ENCODE data around the gene STAC. TPM values are rescaled to one million over a fixed set of nuclear protein-coding genes. Genes with fewer than 3 reads are reported as not detected.

STAC gene, protein sequence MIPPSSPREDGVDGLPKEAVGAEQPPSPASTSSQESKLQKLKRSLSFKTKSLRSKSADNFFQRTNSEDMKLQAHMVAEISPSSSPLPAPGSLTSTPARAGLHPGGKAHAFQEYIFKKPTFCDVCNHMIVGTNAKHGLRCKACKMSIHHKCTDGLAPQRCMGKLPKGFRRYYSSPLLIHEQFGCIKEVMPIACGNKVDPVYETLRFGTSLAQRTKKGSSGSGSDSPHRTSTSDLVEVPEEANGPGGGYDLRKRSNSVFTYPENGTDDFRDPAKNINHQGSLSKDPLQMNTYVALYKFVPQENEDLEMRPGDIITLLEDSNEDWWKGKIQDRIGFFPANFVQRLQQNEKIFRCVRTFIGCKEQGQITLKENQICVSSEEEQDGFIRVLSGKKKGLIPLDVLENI
- polyA plus RNA-seq (ENCODE audit: low read depth in 6 of 6): not detected

DNA sequence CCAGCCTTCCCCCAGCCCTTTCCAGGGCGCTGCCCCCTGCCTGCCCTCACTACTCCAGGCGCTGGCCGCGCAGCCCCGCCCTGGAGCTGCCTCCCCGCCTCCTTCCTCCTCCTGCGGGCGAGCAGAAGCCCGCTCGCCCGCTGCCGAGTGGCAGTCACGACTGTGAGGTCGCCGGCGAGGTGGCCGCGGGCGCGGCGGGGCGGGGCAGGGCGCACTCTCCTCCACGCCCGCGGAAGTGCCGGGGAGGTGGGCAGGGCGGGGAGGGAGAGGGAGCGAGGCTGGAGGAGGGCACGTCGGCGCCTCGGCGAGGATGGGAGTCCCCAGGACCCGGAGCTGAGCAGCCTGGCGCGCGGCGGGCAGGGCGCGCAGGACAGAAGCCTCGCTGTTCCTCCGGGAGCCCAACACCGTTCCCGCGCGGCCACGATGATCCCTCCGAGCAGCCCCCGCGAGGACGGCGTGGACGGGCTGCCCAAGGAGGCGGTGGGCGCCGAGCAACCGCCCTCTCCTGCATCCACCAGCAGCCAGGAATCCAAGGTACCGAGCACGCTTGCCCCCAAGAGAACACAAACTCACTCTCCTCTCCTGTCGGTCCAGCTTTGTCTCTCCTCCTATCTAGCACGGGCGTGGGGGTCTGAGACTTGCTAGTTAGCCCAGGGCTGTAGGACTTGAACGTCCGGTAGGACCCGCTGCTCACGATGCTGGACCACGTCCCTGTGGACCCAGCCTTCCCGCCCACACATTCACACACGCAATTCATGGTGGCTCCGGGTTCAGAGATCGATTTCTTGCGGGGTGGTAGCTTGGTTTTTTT, at the start of gene STAC:
Gene STAC, plus strand, starts transcription at position 284 of the 811 bp plus-strand sequence. Its CDS starts 140 bp downstream, at position 424.
- no peak within 1 kb of the TSS for H3K27ac Mint-ChIP-seq
- no peak for DNase-seq
- no peak for ATAC-seq (ENCODE audit: low read depth in 2 of 2)
- peak within 1 kb of the TSS in 7 of 8 donors; percentile 34 to 65 (median 45) for H3K4me3 Mint-ChIP-seq
- H3K36me3 Mint-ChIP-seq: no peaks in the 10 kb centered on the region
- no peaks in the 10 kb centered on the region for H3K9me3 Mint-ChIP-seq
- peaks cover 4 to 8% (median 8%) of the 10 kb centered on the region in 3 donors for H3K4me1 Mint-ChIP-seq
- H3K27me3 Mint-ChIP-seq: peaks cover 33 to 44% (median 35%) of the 10 kb centered on the region in 3 donors

DNA sequence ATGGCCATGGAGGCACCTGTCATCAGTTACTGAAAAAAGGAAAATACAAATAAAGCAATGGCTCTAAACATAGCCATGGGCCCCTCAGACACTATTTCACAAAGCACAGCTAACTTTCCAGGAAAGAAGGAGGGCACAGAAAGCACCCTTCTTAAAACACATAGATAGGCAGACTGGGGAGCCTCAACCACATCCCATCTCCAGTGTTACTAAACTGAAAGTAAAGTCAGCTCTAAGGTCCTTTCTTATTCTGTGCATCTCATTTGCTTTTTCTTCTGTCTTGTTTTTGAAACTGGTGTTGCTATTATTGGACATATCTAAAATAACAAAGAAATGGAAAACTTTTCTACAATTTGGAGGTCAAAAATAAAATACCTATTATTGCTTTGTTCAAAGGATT, 48.2 kb upstream of the STAC start:
- DNase-seq (no peak), ATAC-seq (ENCODE audit: low read depth in 2 of 2) (no peak)
- H3K27me3 Mint-ChIP-seq: no peaks in the 10 kb centered on the region
- H3K4me1 Mint-ChIP-seq: no peaks in the 10 kb centered on the region
- H3K9me3 Mint-ChIP-seq: peaks cover 0 to 9% (median 3%) of the 10 kb centered on the region in 7 donors
- no peak overlapping the region for H3K27ac Mint-ChIP-seq
- H3K36me3 Mint-ChIP-seq: no peaks in the 10 kb centered on the region
- H3K4me3 Mint-ChIP-seq: no peak overlapping the region

DNA sequence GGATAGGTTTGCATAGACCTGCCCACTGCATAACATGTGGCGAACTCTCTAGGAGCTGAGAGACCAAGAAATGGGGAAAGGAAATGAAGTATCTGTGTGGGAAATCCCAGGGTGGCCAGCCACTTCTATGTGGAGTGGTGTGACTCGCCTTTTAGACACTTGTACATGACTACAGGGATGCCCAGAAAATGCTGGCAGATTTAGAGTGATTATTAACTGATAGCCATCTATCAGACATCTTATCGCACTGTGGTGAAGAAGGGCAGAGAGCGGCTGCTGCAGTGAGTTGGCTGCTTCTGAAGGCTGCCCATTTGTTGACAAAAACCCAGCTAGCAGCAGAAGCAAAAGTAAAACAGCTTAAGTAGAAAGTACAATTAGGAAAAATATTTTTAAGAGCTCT, 18.1 kb upstream of the STAC start:
- Mint-ChIP-seq H3K27me3 (peaks cover 0 to 18% (median 11%) of the 10 kb centered on the region in 3 donors), H3K9me3 (peaks cover 0 to 17% (median 6%) of the 10 kb centered on the region in 7 donors), H3K27ac (no peak overlapping the region), H3K4me3 (no peak overlapping the region), H3K36me3 (no peaks in the 10 kb centered on the region), H3K4me1 (no peaks in the 10 kb centered on the region)
- ATAC-seq (ENCODE audit: low read depth in 2 of 2) (no peak), DNase-seq (no peak)

DNA sequence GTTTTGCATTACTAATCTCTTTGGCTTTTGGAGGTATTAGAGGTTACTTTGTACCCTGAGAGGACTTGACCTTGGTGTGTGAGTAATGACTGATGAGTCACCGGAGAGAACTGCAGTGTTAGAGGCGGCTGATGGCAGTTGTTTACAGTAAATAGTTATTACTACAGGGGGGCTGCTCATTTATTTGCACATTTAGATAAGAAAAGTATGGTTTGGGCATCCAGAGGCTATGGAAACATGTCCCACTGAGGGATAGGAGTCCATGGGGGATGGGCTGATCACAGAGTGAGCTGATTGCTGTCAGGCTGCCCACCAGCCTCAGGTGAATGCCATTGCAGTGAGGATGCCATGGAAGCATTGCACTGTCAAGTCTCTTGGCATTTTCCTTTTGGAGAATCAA, 17.3 kb upstream of the STAC start:
- no peak for ATAC-seq (ENCODE audit: low read depth in 2 of 2)
- Mint-ChIP-seq H3K36me3 (no peaks in the 10 kb centered on the region), H3K9me3 (peaks cover 0 to 17% (median 6%) of the 10 kb centered on the region in 7 donors), H3K27ac (no peak overlapping the region), H3K27me3 (peaks cover 0 to 21% (median 11%) of the 10 kb centered on the region in 3 donors), H3K4me3 (no peak overlapping the region), H3K4me1 (no peaks in the 10 kb centered on the region)
- no peak for DNase-seq

DNA sequence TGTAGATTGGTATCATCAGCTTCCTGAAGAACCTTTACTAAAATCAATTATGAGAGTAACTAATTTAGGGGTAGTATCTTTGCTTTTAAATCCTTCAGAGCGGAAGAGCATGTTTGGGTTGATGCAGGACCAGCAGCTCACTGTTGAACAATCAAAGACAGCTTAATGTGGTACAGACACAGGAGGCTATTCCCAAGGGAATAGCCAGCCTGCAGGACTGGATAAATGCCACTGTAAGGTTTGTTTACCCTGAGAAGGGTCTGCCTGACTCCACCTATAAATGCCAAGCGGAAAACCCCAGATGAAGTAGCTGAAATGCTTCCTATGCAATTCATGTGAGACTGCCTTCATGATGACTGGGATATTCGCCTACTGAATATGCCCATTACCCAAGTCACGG, 16.0 kb upstream of the STAC start:
- ATAC-seq (ENCODE audit: low read depth in 2 of 2) (no peak), DNase-seq (no peak)
- H3K27ac Mint-ChIP-seq: no peak overlapping the region
- H3K4me3 Mint-ChIP-seq: no peak overlapping the region
- no peaks in the 10 kb centered on the region for H3K4me1 Mint-ChIP-seq
- H3K36me3 Mint-ChIP-seq: no peaks in the 10 kb centered on the region
- H3K9me3 Mint-ChIP-seq: peaks cover 0 to 13% (median 4%) of the 10 kb centered on the region in 7 donors
- H3K27me3 Mint-ChIP-seq: peaks cover 0 to 23% (median 5%) of the 10 kb centered on the region in 3 donors

DNA sequence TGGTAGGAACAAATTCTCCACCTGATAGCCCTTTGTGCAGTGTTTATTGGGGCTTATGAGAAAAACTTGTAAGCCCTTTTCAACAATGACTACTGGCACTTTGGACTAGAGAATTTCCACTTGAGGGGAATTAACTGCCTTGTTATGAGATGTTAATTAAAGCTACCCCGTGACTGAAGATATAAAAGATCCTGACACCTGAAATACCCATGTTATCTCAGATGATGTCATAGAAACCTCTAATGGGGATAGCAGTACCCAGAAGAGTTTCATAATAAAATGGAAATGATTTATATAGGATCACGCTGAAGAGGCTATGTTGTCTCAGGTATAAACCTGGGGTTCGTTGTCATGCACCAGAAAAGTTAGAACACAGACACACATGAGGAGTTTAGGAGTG, 14.5 kb upstream of the STAC start:
- ATAC-seq (ENCODE audit: low read depth in 2 of 2): no peak
- peaks cover 0 to 17% (median 0%) of the 10 kb centered on the region in 3 donors for H3K27me3 Mint-ChIP-seq
- no peak for DNase-seq
- H3K4me3 Mint-ChIP-seq: no peak overlapping the region
- H3K36me3 Mint-ChIP-seq: no peaks in the 10 kb centered on the region
- no peaks in the 10 kb centered on the region for H3K4me1 Mint-ChIP-seq
- H3K27ac Mint-ChIP-seq: no peak overlapping the region
- H3K9me3 Mint-ChIP-seq: peaks cover 0 to 13% (median 0%) of the 10 kb centered on the region in 7 donors

DNA sequence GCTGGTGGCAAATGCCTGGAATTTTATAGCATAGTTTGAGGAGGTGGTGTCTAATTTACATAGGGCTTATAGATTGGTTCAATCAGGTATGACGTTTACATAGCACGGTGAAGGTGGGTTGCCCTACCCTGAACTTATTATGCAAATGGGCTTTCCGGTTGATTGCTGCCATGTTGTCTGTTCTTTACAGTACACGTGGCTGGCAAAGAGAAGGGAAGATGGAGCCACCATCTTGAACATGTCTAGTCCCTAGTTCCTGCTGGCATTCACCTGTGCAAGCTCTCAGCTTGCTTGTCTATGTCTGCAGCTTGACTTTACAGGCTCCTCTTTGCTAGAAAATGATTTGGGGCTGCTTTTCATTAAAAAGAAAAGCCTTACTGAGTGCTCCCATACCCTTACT, 14.0 kb upstream of the STAC start:
- H3K4me1 Mint-ChIP-seq: no peaks in the 10 kb centered on the region
- peaks cover 0 to 13% (median 0%) of the 10 kb centered on the region in 7 donors for H3K9me3 Mint-ChIP-seq
- H3K36me3 Mint-ChIP-seq: no peaks in the 10 kb centered on the region
- no peak overlapping the region for H3K4me3 Mint-ChIP-seq
- DNase-seq (no peak), ATAC-seq (ENCODE audit: low read depth in 2 of 2) (no peak)
- no peak overlapping the region for H3K27ac Mint-ChIP-seq
- H3K27me3 Mint-ChIP-seq: peaks cover 0 to 17% (median 0%) of the 10 kb centered on the region in 3 donors

DNA sequence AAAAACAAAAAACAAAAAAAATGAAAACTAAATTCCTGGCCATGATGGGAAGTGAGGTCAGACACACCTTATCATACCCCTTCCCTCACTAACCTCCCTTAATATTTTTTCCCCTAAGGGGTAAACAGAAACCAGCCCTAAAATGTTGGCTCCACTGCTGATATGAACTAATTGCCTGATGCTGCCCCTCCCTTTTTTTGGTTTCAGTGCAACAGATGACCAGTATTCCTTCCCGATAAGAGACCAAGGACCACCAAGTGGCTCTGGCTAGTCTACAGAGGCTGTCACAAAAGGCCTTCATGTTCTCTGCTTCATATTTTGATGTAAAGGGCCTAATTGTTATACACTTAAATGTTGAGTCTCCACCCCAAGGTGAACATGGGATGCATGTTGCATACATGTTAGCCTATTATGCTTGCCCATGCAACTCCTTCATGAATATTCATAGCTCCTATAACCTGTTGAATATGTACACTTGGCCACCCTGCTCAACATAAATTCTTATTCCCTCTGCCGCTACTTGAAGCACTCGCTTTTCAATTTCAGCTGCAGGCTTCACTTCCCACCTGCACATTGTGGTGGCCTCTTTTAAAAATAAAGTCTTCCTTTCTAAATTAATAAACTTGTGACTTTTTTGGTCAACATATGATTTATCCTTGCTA, 12.3 kb upstream of the STAC start:
- H3K27me3 Mint-ChIP-seq: peaks cover 0 to 14% (median 0%) of the 10 kb centered on the region in 3 donors

DNA sequence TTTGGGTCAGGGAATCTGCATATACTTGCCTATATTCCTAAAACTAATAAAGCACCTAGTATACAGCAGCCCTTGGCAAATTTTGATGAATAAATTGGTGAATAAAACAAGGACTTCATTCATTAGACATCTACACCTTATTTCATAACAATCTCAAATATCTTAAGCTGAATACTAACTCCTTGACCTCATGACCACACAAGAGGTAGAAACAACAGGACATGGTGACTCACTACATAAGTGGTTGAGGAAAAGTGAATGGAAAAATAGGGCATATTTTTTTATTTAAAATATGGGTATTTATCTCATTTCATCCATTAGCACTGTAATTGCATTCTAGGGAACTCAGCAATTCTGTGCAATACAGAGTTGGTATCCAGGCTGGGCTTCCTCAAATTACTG, 7.8 kb upstream of the STAC start:
- no peaks in the 10 kb centered on the region for H3K36me3 Mint-ChIP-seq
- ATAC-seq (ENCODE audit: low read depth in 2 of 2) (no peak), DNase-seq (no peak)
- peaks cover 0 to 11% (median 0%) of the 10 kb centered on the region in 3 donors for H3K27me3 Mint-ChIP-seq
- H3K4me1 Mint-ChIP-seq: no peaks in the 10 kb centered on the region
- no peak overlapping the region for H3K4me3 Mint-ChIP-seq
- H3K27ac Mint-ChIP-seq: no peak overlapping the region
- peaks cover 0 to 4% (median 0%) of the 10 kb centered on the region in 7 donors for H3K9me3 Mint-ChIP-seq

More for the DNA sequence above, 12.3 kb upstream of the STAC start:
- no peaks in the 10 kb centered on the region for H3K36me3 Mint-ChIP-seq
- H3K27ac Mint-ChIP-seq: peak overlapping the region in 1 of 6 donors; percentile 27
- peaks cover 0 to 8% (median 0%) of the 10 kb centered on the region in 7 donors for H3K9me3 Mint-ChIP-seq
- ATAC-seq (ENCODE audit: low read depth in 2 of 2) (no peak), DNase-seq (no peak)
- no peak overlapping the region for H3K4me3 Mint-ChIP-seq
- H3K4me1 Mint-ChIP-seq: no peaks in the 10 kb centered on the region

DNA sequence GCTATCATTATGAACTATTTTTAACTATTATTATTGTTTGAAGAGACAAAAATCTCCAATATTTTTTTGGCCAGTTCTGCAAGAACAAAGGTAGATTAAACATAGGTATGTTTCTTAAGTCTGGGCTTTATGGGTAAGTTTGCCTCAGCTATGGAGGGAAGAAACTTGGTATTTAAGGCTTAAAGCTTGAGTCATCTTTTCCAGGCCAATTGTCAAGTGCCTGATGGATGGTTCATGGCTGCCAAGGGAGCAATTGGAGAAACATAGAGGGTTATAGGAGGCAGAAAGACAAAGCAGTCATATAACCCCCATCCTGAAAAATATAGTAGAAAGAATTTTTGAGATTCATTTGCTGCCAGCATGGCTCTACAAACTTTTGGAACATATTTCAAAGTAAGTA, 7.2 kb upstream of the STAC start:
- no peak overlapping the region for H3K27ac Mint-ChIP-seq
- H3K27me3 Mint-ChIP-seq: peaks cover 4 to 8% (median 4%) of the 10 kb centered on the region in 3 donors
- H3K9me3 Mint-ChIP-seq: peaks cover 0 to 4% (median 0%) of the 10 kb centered on the region in 7 donors
- DNase-seq (no peak), ATAC-seq (ENCODE audit: low read depth in 2 of 2) (no peak)
- no peaks in the 10 kb centered on the region for H3K4me1 Mint-ChIP-seq
- no peaks in the 10 kb centered on the region for H3K36me3 Mint-ChIP-seq
- no peak overlapping the region for H3K4me3 Mint-ChIP-seq

DNA sequence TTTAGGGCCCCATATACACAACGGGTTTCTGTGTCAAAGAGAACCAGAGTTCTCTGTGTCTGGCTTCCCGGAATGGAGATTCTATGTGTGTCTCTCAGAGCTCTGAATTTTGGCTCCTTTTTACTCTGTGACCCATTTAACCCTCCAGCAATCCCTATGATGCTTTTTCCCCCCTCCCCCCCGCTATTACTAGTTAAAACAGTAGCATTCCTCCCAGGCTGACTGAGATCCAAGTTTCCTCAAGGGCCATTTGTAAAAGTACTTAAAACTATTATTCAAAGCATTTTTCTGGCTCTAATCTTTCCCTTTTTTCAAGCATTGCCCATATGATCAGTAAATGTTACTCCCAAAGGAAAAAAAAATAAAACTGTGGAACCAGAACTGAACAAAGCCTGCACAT, 6.6 kb upstream of the STAC start:
- H3K4me3 Mint-ChIP-seq: no peak overlapping the region

DNA sequence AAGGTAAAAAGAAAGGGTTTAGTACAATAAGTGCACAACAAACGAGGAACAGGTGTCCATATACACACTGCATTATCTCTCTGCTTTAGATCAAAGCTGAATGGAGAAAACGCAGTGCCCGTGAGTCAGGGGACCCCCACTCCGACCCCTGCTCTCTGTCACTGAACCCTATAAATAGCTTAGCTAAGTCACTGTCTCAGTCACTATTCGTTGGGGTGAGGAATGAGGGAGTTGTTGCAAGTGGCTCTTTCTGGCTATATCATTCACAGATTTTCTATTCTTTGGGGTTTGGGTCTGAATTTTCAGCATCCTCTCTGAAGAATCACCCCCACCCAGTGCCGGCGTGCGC, 458 bp upstream of the STAC start:
- Mint-ChIP-seq H3K9me3 (no peaks in the 10 kb centered on the region), H3K27me3 (peaks cover 33 to 44% (median 35%) of the 10 kb centered on the region in 3 donors), H3K4me1 (peaks cover 4 to 8% (median 8%) of the 10 kb centered on the region in 3 donors), H3K36me3 (no peaks in the 10 kb centered on the region), H3K4me3 (peak overlapping the region in 1 of 8 donors; percentile 22), H3K27ac (no peak overlapping the region)
- ATAC-seq (ENCODE audit: low read depth in 2 of 2): no peak
- DNase-seq: no peak

More for the DNA sequence above, 6.6 kb upstream of the STAC start:
- ATAC-seq (ENCODE audit: low read depth in 2 of 2) (no peak), DNase-seq (no peak)
- Mint-ChIP-seq H3K27ac (no peak overlapping the region), H3K36me3 (no peaks in the 10 kb centered on the region), H3K4me1 (no peaks in the 10 kb centered on the region), H3K9me3 (peaks cover 0 to 3% (median 0%) of the 10 kb centered on the region in 7 donors), H3K27me3 (peaks cover 6 to 9% (median 7%) of the 10 kb centered on the region in 3 donors)

DNA sequence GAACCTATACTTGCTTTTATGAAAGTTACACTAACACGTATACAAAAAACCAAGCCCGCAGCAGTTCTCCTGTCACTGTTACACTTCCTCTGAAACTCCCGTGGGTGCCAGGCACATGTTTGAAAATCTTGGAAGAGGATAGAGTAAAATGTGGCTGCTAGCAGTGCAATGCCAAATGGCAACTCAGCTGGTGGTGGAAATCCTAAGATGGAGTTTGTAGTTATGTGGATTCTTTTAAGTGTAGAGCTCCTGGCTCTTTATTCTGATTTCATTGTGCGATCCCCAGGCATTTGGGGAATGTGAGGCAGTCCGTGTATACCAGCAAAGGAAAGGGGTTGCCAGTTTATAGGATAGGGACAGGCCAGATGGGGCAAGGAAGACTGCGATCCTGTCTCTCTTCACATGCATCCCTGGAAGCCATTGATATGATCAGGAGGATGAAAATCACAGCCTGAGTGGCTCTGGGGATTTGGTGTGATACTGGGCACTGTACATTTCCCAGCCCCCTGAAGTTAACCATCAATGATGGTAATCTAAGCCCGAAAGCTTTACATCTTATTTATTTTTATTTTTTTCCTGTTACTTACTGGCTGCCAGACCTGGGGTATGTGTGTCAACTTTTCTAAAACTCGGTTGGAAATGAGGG, 1.1 kb downstream of the STAC start:
- Mint-ChIP-seq H3K36me3 (no peaks in the 10 kb centered on the region), H3K4me3 (peak overlapping the region in 1 of 8 donors; percentile 35), H3K4me1 (peaks cover 4 to 8% (median 8%) of the 10 kb centered on the region in 3 donors), H3K27me3 (peaks cover 27 to 44% (median 35%) of the 10 kb centered on the region in 3 donors), H3K9me3 (no peaks in the 10 kb centered on the region), H3K27ac (no peak overlapping the region)
- DNase-seq: no peak
- no peak for ATAC-seq (ENCODE audit: low read depth in 2 of 2)

Data from naive B cell (primary cell).